ENCODE data around the gene MYCL.

DNA sequence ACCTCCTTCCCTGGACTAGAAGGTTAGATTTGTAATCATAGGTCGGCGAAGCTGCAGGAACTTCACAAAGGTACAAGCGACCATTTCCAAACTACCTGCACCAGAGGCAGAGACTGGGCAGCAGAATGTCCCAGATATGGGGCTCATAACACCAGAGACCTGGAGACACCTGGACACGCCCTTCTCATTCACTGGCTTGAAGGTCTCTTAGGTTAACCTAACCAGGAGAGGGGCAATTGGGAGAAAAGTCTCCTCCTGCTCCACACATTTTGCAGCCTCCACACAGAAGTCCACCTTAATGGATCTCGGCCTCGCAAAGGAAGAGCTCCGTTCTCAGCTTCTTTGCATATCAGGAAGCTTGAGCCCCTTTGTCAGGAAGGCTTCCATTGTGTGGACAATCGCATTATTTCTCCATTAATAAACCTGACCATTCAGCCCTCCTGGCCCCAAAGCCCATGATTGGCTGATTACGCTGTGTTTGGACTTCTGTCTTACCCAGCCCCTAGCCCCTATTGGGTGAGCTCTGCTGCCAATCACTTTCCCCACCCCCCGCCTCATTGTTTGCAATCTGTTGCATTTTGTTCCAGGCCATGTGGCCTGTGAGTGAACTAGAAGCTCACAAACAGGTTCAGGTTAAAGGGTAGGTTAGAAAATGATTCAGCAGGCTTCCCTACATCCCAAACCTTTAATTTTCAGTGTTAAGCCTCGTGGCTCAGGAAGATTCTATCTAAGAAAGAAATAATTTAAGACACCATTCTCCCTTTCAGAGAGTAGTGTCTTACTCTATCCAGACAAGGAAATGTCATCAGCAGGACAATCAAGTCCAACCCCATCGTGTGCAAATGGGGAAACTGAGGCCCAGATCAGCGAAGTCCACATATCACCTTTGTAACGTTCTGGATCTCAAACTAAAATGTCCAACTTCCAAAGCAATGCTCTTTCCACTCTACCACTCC, 2.8 kb downstream of the MYCL start:
- TF ChIP-seq EZH2 (IDR thresholded peaks at IDR 0.05; ENCODE audit: insufficient read depth, low read length), result no peak
- TF ChIP-seq, protein P1, sequence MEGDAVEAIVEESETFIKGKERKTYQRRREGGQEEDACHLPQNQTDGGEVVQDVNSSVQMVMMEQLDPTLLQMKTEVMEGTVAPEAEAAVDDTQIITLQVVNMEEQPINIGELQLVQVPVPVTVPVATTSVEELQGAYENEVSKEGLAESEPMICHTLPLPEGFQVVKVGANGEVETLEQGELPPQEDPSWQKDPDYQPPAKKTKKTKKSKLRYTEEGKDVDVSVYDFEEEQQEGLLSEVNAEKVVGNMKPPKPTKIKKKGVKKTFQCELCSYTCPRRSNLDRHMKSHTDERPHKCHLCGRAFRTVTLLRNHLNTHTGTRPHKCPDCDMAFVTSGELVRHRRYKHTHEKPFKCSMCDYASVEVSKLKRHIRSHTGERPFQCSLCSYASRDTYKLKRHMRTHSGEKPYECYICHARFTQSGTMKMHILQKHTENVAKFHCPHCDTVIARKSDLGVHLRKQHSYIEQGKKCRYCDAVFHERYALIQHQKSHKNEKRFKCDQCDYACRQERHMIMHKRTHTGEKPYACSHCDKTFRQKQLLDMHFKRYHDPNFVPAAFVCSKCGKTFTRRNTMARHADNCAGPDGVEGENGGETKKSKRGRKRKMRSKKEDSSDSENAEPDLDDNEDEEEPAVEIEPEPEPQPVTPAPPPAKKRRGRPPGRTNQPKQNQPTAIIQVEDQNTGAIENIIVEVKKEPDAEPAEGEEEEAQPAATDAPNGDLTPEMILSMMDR (IDR thresholded peaks at IDR 0.05; ENCODE audit: insufficient read depth, low read depth, low read length), result no peak
